Gastrocnemius medialis (tissue), 4 donors: Measurements from ENCODE around the gene TWIST2. TPM values are rescaled to one million over a fixed set of nuclear protein-coding genes. Genes with fewer than 3 reads are reported as not detected.

Experiments used
- ATAC-seq, 2 donors: fragments of 150-250 bp; one replicate each; pipeline ENCODE4 v1.9.1; 2016
- DNase-seq, 2 donors: peaks; one replicate each; pipeline ENCODE4 v3.0.0-alpha.2; 2019
- H3K27ac ChIP-seq, 4 donors: fragments of 200-600 bp; sonication (generic); 1 replicate in 1 of 4; 2 replicates in 3 of 4; pipeline ENCODE4 v1.5.1; 2016 to 2018; ENCODE audit warnings: mild to moderate bottlenecking in 2 of 4, moderate library complexity in 1 of 4
- H3K27me3 ChIP-seq, 3 donors: fragments of 200-600 bp; sonication (generic) in 2 of 3; 1 replicate in 1 of 3; 2 replicates in 2 of 3; pipeline versions ENCODE4 v1.5.1 to v1.6.0; 2016 to 2019; ENCODE audit warnings: mild to moderate bottlenecking in 1 of 3, moderate library complexity in 1 of 3
- H3K36me3 ChIP-seq, 2 donors: fragments of 200-600 bp; sonication (generic) in 1 of 2; one replicate each; pipeline ENCODE4 v1.5.1; 2017 to 2018
- H3K4me1 ChIP-seq, 2 donors: fragments of 200-600 bp; sonication (generic) in 1 of 2; one replicate each; pipeline ENCODE4 v1.5.1; 2016 to 2017; ENCODE audit warnings: mild to moderate bottlenecking in 2 of 2
- H3K4me3 ChIP-seq, 4 donors: fragments of 200-600 bp; sonication (generic) in 3 of 4; 1 replicate in 1 of 4; 2 replicates in 3 of 4; pipeline ENCODE4 v1.5.1; 2016 to 2019; ENCODE audit warnings: mild to moderate bottlenecking in 2 of 4
- H3K9me3 ChIP-seq, 3 donors: fragments of 200-600 bp; sonication (generic) in 2 of 3; 1 replicate in 1 of 3; 2 replicates in 2 of 3; pipeline ENCODE4 v1.5.1; 2016 to 2019
- CTCF ChIP-seq, 5 experiments: fragments of 450-650 bp in 3 of 5; fragments of 200-600 bp in 2 of 5; sonication (generic) in 2 of 5; IDR thresholded peaks in 4 of 5; conservative IDR thresholded peaks in 1 of 5; 1 replicate in 4 of 5; 2 replicates in 1 of 5; pipeline ENCODE4 v1.5.1; 2016 to 2019; ENCODE audit warnings: antibody characterized with exemption in 5 of 5, mild to moderate bottlenecking in 3 of 5, moderate library complexity in 3 of 5
- POLR2A ChIP-seq, 2 donors: fragments of 450-650 bp; IDR thresholded peaks; one replicate each; pipeline ENCODE4 v1.6.1; 2017; ENCODE audit warnings: antibody characterized with exemption in 2 of 2, mild to moderate bottlenecking in 2 of 2, moderate library complexity in 2 of 2
- in situ Hi-C, 4 donors: fragments of 200-750 bp; cut with MboI; loops; one replicate each; pipeline versions ENCODE4 v1.15.0 to v1.8.0; 2017; ENCODE audit warnings: low sequenced_read_pairs in 4 of 4
- intact Hi-C: fragments of 100-400 bp; cut with DNase I; formaldehyde crosslinking; loops from one replicate; pipeline ENCODE4 v1.15.1; 2023; ENCODE audit warnings: low total_unique reads
- total RNA-seq, 4 donors: library from RNA; depleted of rRNA; stranded (reverse); fragments of >200 nt; gene quantifications; one replicate each; pipeline versions ENCODE4 v1.1.0 to v1.2.3, GENCODE V29; 2016

TWIST2 gene
- total RNA-seq, 4 donors from 2014 or later = 1.9 to 9.3 (median 2.2) TPM

GRCh38 chr2:238941262-238941792 lies 93.4 kb downstream of the TWIST2 start:
- TF ChIP-seq CTCF (IDR thresholded peaks at IDR 0.05 in 4 of 5, conservative IDR thresholded peaks at IDR 0.05 in 1 of 5) = no peak
- TF ChIP-seq POLR2A (IDR thresholded peaks at IDR 0.05) = no peak
- in situ Hi-C loops = no loop called here
- DNase-seq (no peak), ATAC-seq (no peak)
- intact Hi-C loops = no loop called here
- H3K27me3 ChIP-seq = peaks cover 0 to 5% (median 2%) of the 10 kb centered on the region in 3 donors
- no peaks in the 10 kb centered on the region for H3K9me3 ChIP-seq
- H3K4me3 ChIP-seq = no peak overlapping the region
- no peaks in the 10 kb centered on the region for H3K4me1 ChIP-seq
- no peaks in the 10 kb centered on the region for H3K36me3 ChIP-seq
- no peak overlapping the region for H3K27ac ChIP-seq

GRCh38 chr2:238942080-238942725 lies 94.3 kb downstream of the TWIST2 start:
- no peak overlapping the region for H3K4me3 ChIP-seq
- ATAC-seq (no peak), DNase-seq (no peak)
- intact Hi-C loops (no loop called here), in situ Hi-C loops (no loop called here)
- no peaks in the 10 kb centered on the region for H3K4me1 ChIP-seq
- H3K36me3 ChIP-seq = no peaks in the 10 kb centered on the region
- peaks cover 0 to 5% (median 2%) of the 10 kb centered on the region in 3 donors for H3K27me3 ChIP-seq
- no peaks in the 10 kb centered on the region for H3K9me3 ChIP-seq
- no peak overlapping the region for H3K27ac ChIP-seq
- TF ChIP-seq CTCF (IDR thresholded peaks at IDR 0.05 in 4 of 5, conservative IDR thresholded peaks at IDR 0.05 in 1 of 5) (no peak), POLR2A (IDR thresholded peaks at IDR 0.05) (no peak)

- in situ Hi-C loops = no loop called here
These were observed 94.9 kb downstream of the TWIST2 start for GRCh38 chr2:238942726-238943300.

GRCh38 chr2:238943338-238944067 lies 95.6 kb downstream of the TWIST2 start:
- intact Hi-C loops (no loop called here), in situ Hi-C loops (no loop called here)
- ATAC-seq (no peak), DNase-seq (no peak)
- TF ChIP-seq POLR2A (IDR thresholded peaks at IDR 0.05) (no peak), CTCF (IDR thresholded peaks at IDR 0.05 in 4 of 5, conservative IDR thresholded peaks at IDR 0.05 in 1 of 5) (no peak)
- Histone ChIP-seq H3K9me3 (no peaks in the 10 kb centered on the region), H3K4me1 (no peaks in the 10 kb centered on the region), H3K4me3 (no peak overlapping the region), H3K27me3 (peaks cover 0 to 5% (median 2%) of the 10 kb centered on the region in 3 donors), H3K27ac (no peak overlapping the region), H3K36me3 (no peaks in the 10 kb centered on the region)

More at GRCh38 chr2:238942726-238943300, 94.9 kb downstream of the TWIST2 start:
- no peak for TF ChIP-seq POLR2A (IDR thresholded peaks at IDR 0.05)
- no peak for TF ChIP-seq CTCF (IDR thresholded peaks at IDR 0.05 in 4 of 5, conservative IDR thresholded peaks at IDR 0.05 in 1 of 5)
- no peak overlapping the region for H3K4me3 ChIP-seq
- DNase-seq (no peak), ATAC-seq (no peak)
- no peak overlapping the region for H3K27ac ChIP-seq
- no peaks in the 10 kb centered on the region for H3K36me3 ChIP-seq
- H3K9me3 ChIP-seq = no peaks in the 10 kb centered on the region
- H3K27me3 ChIP-seq = peaks cover 0 to 5% (median 2%) of the 10 kb centered on the region in 3 donors
- H3K4me1 ChIP-seq = no peaks in the 10 kb centered on the region
- intact Hi-C loops = no loop called here
